Measurements from ENCODE around the gene MROH7. TPM values are rescaled to one million over a fixed set of nuclear protein-coding genes. Genes with fewer than 3 reads are reported as not detected.

The MROH7 gene
- total RNA-seq, 1 donor from 2014 or later: 0.15 TPM

- no peak overlapping the region for H3K4me3 Mint-ChIP-seq (ENCODE audit: unreplicated experiment)
- no peak overlapping the region for H3K27ac Mint-ChIP-seq (ENCODE audit: unreplicated experiment)
- no peak for DNase-seq (ENCODE audit: low spot score)
- no peaks in the 10 kb centered on the region for H3K36me3 Mint-ChIP-seq (ENCODE audit: low read depth)
- H3K4me1 Mint-ChIP-seq (ENCODE audit: low read depth): peaks cover 5% of the 10 kb centered on the region
- H3K9me3 Mint-ChIP-seq (ENCODE audit: low read depth): no peaks in the 10 kb centered on the region
- peaks cover 31% of the 10 kb centered on the region for H3K27me3 Mint-ChIP-seq (ENCODE audit: low read depth)
- TF ChIP-seq CTCF (IDR thresholded peaks at IDR 0.05): no peak
Measured at GRCh38 chr1:54710841-54711240, 69.3 kb downstream of the MROH7 start.

- no peak for TF ChIP-seq CTCF (IDR thresholded peaks at IDR 0.05)
- H3K36me3 Mint-ChIP-seq (ENCODE audit: low read depth): no peaks in the 10 kb centered on the region
- H3K4me3 Mint-ChIP-seq (ENCODE audit: unreplicated experiment): no peak overlapping the region
- H3K27ac Mint-ChIP-seq (ENCODE audit: unreplicated experiment): no peak overlapping the region
- H3K9me3 Mint-ChIP-seq (ENCODE audit: low read depth): no peaks in the 10 kb centered on the region
- peaks cover 31% of the 10 kb centered on the region for H3K27me3 Mint-ChIP-seq (ENCODE audit: low read depth)
- peaks cover 11% of the 10 kb centered on the region for H3K4me1 Mint-ChIP-seq (ENCODE audit: low read depth)
- DNase-seq (ENCODE audit: low spot score): no peak
Measured at GRCh38 chr1:54711536-54711935, 70.0 kb downstream of the MROH7 start.

- peaks cover 10% of the 10 kb centered on the region for H3K27me3 Mint-ChIP-seq (ENCODE audit: low read depth)
- peak overlapping the region; percentile 87 for H3K4me3 Mint-ChIP-seq (ENCODE audit: unreplicated experiment)
- H3K36me3 Mint-ChIP-seq (ENCODE audit: low read depth): peaks cover 4% of the 10 kb centered on the region
- peak overlapping the region; percentile 53 for H3K27ac Mint-ChIP-seq (ENCODE audit: unreplicated experiment)
- H3K4me1 Mint-ChIP-seq (ENCODE audit: low read depth): peaks cover 19% of the 10 kb centered on the region
- no peaks in the 10 kb centered on the region for H3K9me3 Mint-ChIP-seq (ENCODE audit: low read depth)
- no peak for TF ChIP-seq CTCF (IDR thresholded peaks at IDR 0.05)
- no peak for DNase-seq (ENCODE audit: low spot score)
Measured at GRCh38 chr1:54714881-54715492, 73.4 kb downstream of the MROH7 start.

GRCh38 chr1:54715493-54716298 is 74.1 kb downstream of the MROH7 start, which contains the start of gene TTC4:
Gene TTC4 (plus strand): TSS chr1:54715861. CDS start chr1:54715909, 48 bp downstream.
- peaks cover 7% of the 10 kb centered on the region for H3K27me3 Mint-ChIP-seq (ENCODE audit: low read depth)
- H3K4me1 Mint-ChIP-seq (ENCODE audit: low read depth): peaks cover 19% of the 10 kb centered on the region
- peaks cover 4% of the 10 kb centered on the region for H3K36me3 Mint-ChIP-seq (ENCODE audit: low read depth)
- peak within 1 kb of the TSS; percentile 87 for H3K27ac Mint-ChIP-seq (ENCODE audit: unreplicated experiment)
- peak within 1 kb of the TSS; percentile 87 for H3K4me3 Mint-ChIP-seq (ENCODE audit: unreplicated experiment)
- TF ChIP-seq CTCF (IDR thresholded peaks at IDR 0.05): peak; percentile 44
- DNase-seq (ENCODE audit: low spot score): no peak
- no peaks in the 10 kb centered on the region for H3K9me3 Mint-ChIP-seq (ENCODE audit: low read depth)

- no peak for DNase-seq (ENCODE audit: low spot score)
- no peaks in the 10 kb centered on the region for H3K27me3 Mint-ChIP-seq (ENCODE audit: low read depth)
- peaks cover 7% of the 10 kb centered on the region for H3K36me3 Mint-ChIP-seq (ENCODE audit: low read depth)
- peak overlapping the region; percentile 87 for H3K27ac Mint-ChIP-seq (ENCODE audit: unreplicated experiment)
- TF ChIP-seq CTCF (IDR thresholded peaks at IDR 0.05): no peak
- H3K9me3 Mint-ChIP-seq (ENCODE audit: low read depth): no peaks in the 10 kb centered on the region
- H3K4me1 Mint-ChIP-seq (ENCODE audit: low read depth): peaks cover 19% of the 10 kb centered on the region
- H3K4me3 Mint-ChIP-seq (ENCODE audit: unreplicated experiment): peak overlapping the region; percentile 87
Measured at GRCh38 chr1:54716299-54717047, 74.9 kb downstream of the MROH7 start.

All from chondrocyte (in vitro differentiated cells).